ENCODE measurements around the gene RHOT2.

DNA sequence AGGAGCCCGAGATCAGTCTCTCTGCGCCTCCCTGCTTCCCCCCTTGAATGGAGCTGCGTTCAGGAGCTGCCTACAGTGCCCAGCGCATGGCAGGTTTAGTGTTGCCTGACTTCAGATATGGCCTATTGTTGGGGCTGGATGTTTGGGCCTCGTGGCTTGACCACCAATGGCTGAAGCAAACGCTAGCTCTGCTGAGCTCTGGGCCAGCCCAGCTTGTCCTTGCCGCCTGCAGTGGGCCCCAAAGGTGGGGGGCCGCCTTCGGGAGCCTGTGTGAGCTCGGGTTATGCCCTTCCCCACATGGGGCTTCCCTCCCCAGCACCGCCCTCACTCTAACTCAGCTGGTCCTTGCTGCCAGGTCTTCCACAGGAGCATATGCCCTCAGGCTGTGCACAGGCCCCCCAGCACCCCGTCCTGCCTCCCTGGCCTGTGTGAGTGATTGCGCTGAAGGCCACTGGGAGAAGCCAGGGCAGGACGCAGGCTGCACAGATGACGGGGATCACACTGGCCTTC, 29.8 kb upstream of the RHOT2 start:
- no peak for TF ChIP-seq GATA3 (IDR thresholded peaks at IDR 0.05; ENCODE audit: low read depth, low read length)
- no peak for TF ChIP-seq GATA2 (IDR thresholded peaks at IDR 0.05; ENCODE audit: low read depth, low read length)
